GM21619 (cell line): ENCODE measurements around the gene ZNF831.
A peak's percentile ranks its signal among the peaks of the same experiment; 100 is the strongest.

ENCODE experiments used
- ATAC-seq: cut with Tn5 transposase; IDR thresholded peaks from one replicate; pipeline ENCODE4 v1.9.1; 2021; ENCODE audit not compliant: unreplicated experiment

ZNF831 gene

DNA sequence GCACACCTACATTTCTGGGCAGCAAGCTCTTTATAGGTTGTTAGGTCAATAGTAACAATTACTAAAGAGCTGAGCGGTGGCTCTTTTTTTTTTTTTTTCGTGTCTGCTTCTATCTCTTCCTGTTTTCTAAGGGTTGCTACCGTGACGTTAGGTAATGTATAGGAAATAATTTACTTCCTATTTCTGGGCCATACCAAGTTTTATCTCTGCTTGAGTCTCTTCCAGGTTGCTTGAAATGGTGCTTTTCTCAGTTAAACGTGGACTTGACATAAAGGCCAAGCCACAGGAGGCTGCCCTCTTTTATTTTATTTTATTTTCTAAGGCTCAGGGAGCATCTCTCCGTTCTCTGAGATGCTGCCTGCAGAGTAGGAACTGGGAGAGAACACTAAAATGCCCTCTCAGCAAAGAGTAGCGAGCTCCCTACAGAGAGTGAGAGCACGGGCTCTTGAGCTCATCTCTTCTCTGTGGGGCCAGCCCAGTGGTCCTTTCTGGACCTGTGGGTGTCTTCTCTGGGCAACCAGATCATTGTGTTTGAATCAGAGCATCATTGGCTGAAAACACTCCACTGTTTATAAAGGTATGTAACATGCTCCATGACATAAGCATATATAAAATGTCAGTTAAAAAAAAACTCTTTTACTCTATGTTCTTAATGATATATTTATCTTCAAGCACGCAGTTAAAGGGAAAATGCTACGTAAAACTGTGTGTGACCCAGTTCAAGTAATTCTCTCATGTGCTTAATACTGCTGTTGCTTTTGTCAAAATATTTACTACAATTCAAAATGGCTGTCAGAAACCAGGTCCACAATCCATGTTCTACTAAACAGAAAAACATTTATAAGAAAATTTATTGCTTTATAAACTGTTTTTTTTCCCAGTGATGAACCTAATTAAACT, at the start of gene ZNF831:
Gene ZNF831, plus strand, starts transcription at position 191 of the 900 bp plus-strand sequence. CDS start 27,199 bp downstream, outside the sequence.
- peak; percentile 38 for ATAC-seq

DNA sequence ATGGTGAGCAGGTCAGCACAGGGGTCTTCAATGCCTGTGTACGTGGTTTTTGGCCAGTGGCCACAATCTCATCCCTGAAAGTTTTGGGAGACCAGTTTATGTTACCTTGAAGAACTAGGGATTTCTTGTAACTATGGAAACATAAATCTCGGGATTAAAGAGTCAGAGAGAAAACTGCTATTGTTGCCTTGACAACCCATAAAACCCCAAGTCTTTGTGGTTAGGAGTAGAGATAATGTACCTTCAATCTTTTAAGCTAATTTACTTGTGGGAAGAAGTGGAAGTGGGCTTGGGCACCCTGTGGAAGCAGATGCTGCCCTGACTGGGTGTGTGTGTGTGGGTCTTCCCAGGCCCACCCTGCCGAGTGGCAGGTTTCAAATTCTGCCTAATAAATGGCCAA, 46.1 kb upstream of the ZNF831 start:
- ATAC-seq, result no peak

- ATAC-seq, result no peak
These were observed 44.8 kb upstream of the ZNF831 start for GRCh38 chr20:59118855-59119254.

DNA sequence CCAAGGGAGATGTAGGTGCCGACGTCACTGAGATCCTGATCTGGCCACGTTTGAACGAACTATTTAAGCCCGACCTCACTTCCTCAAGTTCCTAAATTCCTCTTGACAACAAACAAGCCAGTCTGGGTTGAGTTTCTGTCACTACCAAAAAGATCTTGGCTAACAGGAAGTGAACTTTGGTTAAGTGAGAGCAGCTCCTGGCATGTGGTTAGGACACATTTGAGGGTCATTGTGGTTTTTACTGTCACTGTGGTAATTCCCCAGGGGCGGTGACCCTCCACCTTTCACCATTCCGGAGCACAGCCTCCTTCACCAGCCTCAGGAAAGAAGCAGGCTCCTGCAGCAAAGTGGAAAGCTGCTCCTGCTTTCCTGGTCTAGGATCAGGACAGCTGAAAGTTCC, 43.1 kb upstream of the ZNF831 start:
- no peak for ATAC-seq

DNA sequence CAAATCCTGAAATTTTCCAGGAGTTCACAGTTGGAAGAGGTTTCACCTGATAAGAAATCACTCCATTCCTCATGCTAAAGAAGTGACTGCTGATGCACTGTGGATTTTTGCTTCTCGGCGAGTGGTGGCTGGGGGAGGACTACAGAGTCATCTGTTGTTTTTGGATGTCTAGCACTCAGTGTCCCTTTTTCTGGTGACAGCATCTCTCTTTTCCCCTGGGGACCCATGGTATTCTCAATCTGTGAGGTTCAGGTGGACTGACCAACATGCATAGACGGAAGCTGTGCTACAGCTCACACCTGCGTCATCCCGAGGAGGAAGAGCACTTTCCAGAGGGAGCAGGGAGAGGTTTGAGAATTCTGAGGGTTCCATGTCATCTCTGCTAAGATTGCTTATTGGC, 42.7 kb upstream of the ZNF831 start:
- ATAC-seq, result no peak

DNA sequence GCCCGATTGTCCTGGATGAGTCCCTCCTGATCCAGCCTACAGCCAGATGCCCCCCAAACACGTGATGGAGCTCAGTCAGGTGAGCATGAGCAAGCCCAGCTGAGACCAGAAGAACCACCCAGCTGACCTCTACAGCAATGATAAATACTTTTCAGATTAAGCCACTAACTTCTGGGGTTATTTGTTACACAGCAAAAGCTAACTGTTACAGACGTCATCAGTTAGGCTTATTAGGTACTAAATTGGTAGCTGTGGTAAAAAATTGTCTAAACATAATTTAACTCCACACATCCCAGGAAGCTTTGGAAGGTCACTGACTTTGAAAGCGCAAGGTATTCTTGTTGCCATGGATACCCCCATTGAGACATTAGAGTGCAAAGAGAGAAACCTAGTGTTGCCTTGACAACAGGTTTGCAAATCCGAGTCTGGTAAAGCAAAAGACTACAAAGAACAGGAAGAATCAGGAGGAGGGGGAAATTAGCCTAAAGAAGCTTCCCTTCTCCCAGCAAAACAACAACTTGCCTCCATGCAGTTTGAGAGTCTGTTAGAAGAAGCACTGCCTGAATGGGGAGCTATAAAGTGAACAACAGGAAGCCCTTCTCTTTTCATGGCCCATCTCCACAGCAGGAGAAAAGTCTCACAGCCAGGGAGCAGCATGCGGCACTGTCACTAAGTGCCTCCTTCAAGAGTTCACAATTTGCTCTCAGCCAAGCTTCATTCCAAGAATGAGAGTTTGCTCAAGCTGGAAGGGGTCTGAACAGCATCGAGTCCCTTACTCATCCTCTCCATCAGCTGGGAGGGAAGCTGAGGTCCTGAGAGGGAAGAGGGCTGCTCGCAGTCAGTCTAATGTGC, 41.7 kb upstream of the ZNF831 start:
- ATAC-seq, result no peak

GRCh38 chr20:59122566-59122919, 41.1 kb upstream of the ZNF831 start:
- ATAC-seq, result no peak

DNA sequence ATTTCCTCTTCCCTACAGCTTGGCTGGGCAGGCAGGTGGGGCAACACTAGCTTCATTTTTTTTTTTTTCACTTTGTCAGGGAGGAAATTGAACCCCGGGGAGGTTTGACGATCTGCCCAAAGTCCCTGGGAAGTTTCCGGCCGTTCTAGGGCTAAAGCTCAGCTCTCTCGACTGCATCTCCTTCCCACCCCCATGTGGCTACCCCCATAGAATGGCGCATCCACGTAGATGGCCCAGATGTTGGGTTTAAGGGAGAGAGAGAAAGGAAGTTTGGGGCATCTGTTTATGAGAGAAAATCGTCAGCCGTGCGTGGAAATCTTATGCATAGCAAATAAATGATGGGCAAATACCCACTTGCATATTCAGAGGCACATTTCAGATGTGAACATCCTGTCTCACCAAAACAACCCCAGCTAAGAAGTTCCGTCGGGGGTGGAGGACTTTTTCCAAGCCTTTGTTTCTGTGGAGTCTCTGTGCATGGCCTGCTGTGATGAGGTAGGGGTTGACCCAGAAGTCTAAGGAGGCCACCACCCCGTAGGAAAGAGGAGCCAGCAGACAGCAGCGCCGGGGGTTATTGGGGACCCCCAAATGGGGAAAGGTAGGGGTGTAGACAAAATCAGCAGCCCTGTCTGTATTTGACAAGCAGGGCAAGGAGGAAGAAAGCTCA, 40.5 kb upstream of the ZNF831 start:
- no peak for ATAC-seq

GRCh38 chr20:59123678-59124255, 39.9 kb upstream of the ZNF831 start:
- no peak for ATAC-seq

DNA sequence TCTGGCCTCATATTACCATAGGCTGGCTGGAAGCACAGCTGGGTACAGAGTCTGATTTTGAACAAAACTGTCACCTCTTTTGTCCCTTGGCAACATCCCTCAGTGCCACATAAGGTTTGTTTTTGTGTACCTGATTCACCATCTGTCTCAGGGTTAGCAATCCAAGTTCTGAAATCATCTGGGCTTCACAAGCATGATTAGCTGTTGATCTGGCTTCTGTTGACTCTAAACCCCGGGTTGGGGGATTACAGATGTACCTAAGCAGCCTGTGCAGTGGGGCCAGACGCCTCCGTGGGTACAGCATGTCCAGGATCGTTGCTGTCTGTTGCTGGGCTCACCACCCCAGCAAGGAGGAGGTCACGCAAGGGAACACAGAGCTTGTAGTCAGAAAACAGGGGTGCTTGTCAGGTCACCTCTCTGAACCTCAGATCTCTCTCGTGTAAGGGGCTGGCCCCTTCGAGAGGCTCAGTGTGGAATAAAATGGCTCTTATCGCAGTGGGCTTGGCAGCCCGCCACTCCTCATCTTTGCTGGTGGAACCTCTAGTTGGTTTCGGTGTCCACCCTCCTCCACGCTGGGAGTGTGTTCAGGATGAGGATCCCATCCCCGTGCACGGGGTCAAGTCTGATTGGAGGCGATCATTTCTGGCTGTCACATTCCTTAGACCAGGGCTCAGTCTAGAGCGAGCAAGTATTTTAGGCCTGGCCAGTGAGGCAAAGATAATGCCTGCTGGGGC, 39.2 kb upstream of the ZNF831 start:
- ATAC-seq, result no peak

DNA sequence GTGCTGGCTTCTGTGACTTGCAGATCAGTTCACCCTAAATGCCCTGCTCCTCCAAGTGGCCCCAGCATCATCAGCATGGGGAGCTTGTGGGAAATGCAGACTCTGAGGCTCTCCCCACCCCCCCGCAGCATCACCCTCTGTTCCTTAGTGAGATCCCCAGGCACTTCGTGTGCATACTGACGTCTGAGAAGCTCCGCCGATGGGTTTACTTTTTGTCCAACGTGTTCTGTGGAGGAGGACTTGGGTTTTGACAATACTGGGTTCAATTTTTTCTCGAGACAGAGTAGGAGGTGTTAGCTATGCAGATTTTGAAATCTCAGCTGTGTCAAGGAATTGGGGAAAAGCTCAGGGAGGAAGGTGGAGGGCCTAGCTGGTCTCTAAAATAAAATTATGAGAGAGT, 38.3 kb upstream of the ZNF831 start:
- no peak for ATAC-seq

- ATAC-seq, result no peak
These were observed 37.8 kb upstream of the ZNF831 start for GRCh38 chr20:59125836-59126235.

GRCh38 chr20:59127839-59128238, 35.8 kb upstream of the ZNF831 start:
- no peak for ATAC-seq

DNA sequence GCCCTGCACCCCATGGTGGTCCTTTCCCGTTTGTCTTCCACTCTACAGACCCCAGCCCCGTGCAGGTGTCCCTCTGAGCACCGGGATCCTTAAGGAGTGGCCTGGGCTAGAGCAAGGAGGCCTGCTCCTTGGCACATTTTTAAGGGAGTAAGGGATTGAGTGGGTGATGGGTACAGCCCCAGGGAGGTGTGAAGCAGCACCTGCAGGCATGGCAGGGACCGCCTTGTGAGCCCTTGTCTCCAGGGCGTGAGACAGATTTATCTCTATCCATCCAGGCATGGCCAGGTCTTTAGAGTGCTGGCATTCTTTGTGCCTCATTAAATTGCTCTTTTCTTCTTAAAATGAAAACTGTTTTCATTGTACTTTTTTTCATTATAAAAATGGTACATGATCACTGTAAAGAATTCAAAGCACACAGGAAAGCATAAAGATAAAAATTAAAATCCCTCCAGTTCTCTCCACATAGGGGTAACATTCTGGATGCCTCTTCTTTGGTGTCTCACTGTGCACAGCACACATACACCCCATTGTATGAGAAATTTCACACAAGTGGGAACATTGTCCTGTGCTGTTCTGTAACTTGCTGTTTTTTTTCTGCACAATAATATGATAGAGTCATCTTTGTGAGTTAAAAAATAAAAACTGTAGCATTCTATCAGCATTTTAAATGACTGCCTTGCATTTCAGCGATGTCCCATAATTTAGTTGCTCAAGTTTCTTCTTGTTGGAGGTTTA, 31.9 kb upstream of the ZNF831 start:
- no peak for ATAC-seq

DNA sequence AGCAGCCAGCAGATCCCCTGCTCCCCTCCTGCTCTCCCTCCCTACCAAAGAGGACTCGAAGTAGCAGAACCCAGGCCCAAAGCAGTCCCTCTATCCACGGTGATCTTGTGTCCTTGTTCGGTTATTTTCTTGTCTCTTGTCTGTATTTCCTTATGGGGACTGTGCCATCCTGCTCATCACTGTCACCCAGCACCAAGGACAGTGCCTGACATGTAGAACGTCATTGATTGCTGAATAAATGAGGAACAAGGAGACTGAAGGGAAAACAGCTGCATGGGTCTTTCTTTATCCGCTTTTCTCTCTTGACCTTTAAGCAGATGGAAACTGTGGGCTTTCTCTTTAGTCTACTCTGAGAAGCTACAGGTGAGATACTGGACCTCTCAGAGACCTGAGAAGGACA, 29.4 kb upstream of the ZNF831 start:
- no peak for ATAC-seq

- ATAC-seq, result no peak
These were observed 28.5 kb upstream of the ZNF831 start for GRCh38 chr20:59135093-59135492.

DNA sequence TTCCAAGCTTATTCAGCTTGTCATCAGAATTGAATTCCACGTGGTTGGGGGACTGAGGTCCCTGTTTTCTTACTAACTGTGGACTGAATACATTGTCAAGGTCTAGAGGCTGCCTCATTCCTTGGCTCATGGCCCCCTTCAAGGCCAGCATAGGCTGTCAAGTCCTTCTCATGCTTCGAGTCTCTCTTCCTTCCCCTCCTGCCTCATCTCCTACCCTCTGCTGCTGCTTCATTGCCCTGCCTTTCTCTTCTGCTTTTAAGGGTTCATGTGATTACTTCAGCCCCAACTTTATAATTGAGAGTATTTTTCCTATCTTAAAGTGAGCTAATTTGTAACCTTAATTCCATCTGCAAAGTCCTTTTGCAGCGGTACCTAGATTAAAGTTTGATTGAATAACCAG, 27.6 kb upstream of the ZNF831 start:
- ATAC-seq, result no peak

DNA sequence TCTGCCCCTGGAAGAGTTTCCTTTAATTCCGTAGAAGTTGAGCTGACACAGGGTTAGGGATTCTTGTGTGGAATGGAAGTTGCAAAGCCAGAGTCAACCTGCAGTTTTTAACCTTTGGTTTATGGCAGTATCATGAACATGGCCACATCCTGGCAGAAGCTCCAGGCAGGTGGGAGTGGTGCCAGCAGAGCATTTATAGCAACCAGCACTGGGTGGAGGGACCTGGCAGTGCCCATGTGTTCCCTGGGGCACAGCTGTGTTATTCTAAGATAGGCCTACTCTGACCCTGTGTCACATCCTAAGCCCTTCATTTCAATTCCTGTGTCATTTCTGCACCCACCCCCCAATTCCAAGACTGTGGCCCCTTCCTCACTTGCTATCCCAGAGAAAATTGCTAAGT, 26.1 kb upstream of the ZNF831 start:
- ATAC-seq, result no peak

GRCh38 chr20:59138114-59138748, 25.4 kb upstream of the ZNF831 start:
- no peak for ATAC-seq
